Esophagus muscularis mucosa (tissue), 4 donors: ENCODE measurements around the gene PEX10. TPM values are rescaled to one million over a fixed set of nuclear protein-coding genes. Genes with fewer than 3 reads are reported as not detected.
"Not testable (repeated sequence)": the region's sequence is repeated elsewhere in the genome, so short reads cannot be mapped to it uniquely, and the experiment has no call there.

ENCODE experiments used
- DNase-seq: peaks from one replicate; pipeline ENCODE4 v3.0.0-alpha.2; 2017; ENCODE audit errors: extremely low spot score
- H3K27ac ChIP-seq, 4 donors: fragments of 200-600 bp; sonication (generic); replicated peaks in 1 of 4; 1 replicate in 3 of 4; 2 replicates in 1 of 4; pipeline ENCODE4 v1.5.1; 2016 to 2019; ENCODE audit warnings: mild to moderate bottlenecking in 1 of 4
- H3K27me3 ChIP-seq, 4 donors: fragments of 200-600 bp; sonication (generic); one replicate each; pipeline versions ENCODE4 v1.5.1 to v1.6.0; 2016 to 2019
- H3K36me3 ChIP-seq, 4 donors: fragments of 200-600 bp; sonication (generic); one replicate each; pipeline ENCODE4 v1.5.1; 2016 to 2019
- H3K4me1 ChIP-seq, 4 donors: fragments of 200-600 bp; sonication (generic); one replicate each; pipeline ENCODE4 v1.5.1; 2016 to 2019
- H3K4me3 ChIP-seq, 4 donors: fragments of 200-600 bp; sonication (generic); 1 replicate in 2 of 4; 2 replicates in 2 of 4; pipeline ENCODE4 v1.5.1; 2016 to 2019; ENCODE audit warnings: mild to moderate bottlenecking in 4 of 4, moderate library complexity in 1 of 4
- H3K9me3 ChIP-seq, 4 donors: fragments of 200-600 bp; sonication (generic); 1 replicate in 3 of 4; 2 replicates in 1 of 4; pipeline ENCODE4 v1.5.1; 2016 to 2019
- EP300 ChIP-seq: sonication (generic); formaldehyde crosslinking; IDR thresholded peaks from one replicate; pipeline ENCODE4 v1.6.1; 2017; ENCODE audit warnings: antibody characterized with exemption
- POLR2A ChIP-seq: fragments of 450-650 bp; IDR thresholded peaks from one replicate; pipeline ENCODE4 v1.6.1; 2017; ENCODE audit warnings: antibody characterized with exemption, moderate library complexity, mild to moderate bottlenecking, low read depth
- POLR2AphosphoS5 ChIP-seq, 2 donors: sonication (generic); formaldehyde crosslinking; IDR thresholded peaks; one replicate each; pipeline ENCODE4 v1.6.1; 2017; ENCODE audit warnings: antibody characterized with exemption in 2 of 2
- WGBS: methylation state at CpG from one replicate; pipeline ENCODE4 v1.1.5; 2018; 5-methylcytosine and 5-hydroxymethylcytosine counted together
- intact Hi-C: fragments of 100-400 bp; cut with DNase I; formaldehyde crosslinking; loops from one replicate; pipeline ENCODE4 v1.15.1; 2023
- total RNA-seq, 4 donors: library from RNA; depleted of rRNA; stranded (reverse); fragments of >200 nt; gene quantifications; one replicate each; pipeline versions ENCODE4 v1.1.0 to v1.2.1, GENCODE V29; 2016
- TF ChIP-seq, protein P1 (sequence below), 3 experiments: fragments of 200-600 bp in 2 of 3; fragments of 450-650 bp in 1 of 3; sonication (generic) in 2 of 3; IDR thresholded peaks; one replicate each; pipeline ENCODE4 v1.5.1; 2017 to 2019; ENCODE audit warnings: antibody characterized with exemption in 3 of 3, mild to moderate bottlenecking in 2 of 3, moderate library complexity in 1 of 3

The PEX10 gene
- total RNA-seq, result 10 to 100 TPM; 14.2 to 27.1 (median 20.3) TPM

DNA sequence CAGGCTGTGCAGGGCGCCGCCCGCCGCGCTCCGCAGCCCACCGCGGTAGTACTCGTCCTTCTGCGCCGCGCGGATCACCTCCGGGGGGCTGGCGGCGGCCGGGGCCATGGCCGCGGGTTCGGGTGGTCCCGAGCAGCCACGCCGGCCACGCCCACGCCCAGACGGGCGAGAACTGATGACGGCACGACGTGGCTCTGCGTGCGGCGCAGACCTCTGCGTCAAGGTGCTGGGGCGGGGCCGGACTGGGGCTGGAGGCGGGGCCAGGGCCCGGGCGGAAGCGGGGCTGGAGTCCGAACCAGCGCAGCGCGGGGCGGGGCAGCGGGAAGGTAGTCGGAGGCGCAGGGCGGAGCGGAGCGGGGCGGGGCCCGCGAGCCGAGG is at the start of gene PEX10:
Gene PEX10 (minus strand): TSS at position 170 of the 378 bp plus-strand sequence. CDS start 62 bp downstream, at position 108.
- WGBS, result 3% methylated on average over 8 of the region's 55 CpGs

DNA sequence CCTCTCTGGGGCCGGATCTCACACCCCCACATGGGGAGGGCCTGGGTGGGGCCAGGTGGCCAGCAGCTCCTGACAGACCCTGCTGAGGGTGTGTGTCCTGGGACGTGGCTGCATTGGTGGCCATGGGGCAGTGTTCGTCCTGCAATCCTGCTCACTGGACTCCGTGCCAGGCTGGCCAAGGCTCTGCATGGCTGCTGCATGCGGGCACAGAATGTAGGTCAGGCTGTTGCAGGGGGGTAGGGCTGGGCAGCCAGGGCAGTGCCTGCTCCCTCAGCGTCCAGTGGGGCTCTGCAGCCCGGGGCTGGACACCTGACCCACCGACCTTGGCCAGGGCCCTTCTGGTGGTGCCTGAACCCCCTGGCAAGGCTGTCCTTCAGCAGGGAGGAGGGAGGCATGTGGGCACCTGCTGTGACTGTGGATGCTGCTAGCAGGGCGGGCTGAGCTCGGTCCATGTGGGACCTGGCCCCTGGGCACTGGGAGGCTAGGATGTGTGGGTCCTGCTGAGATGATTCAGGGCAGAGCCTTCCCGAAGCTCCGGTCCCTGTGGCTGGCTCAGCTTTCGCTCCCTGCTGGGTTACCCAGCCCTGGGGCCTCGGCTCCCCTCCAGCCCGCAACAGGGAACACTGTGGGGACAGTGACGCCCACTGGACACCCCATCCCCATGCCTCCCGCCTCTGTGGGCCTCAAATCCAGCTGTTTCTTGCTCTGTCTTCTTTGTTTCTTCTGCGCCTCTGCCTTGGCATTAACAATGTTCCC is 48.8 kb upstream of the PEX10 start:
- H3K27ac ChIP-seq, result no peak overlapping the region
- H3K36me3 ChIP-seq, result no peaks in the 10 kb centered on the region
- no peaks in the 10 kb centered on the region for H3K9me3 ChIP-seq
- intact Hi-C loops, result no loop called here
- 84% methylated on average over 7 of the region's 18 CpGs for WGBS
- TF ChIP-seq POLR2A (no peak), POLR2AphosphoS5 (IDR thresholded peaks at IDR 0.05) (no peak), EP300 (no peak)
- TF ChIP-seq, protein P1, sequence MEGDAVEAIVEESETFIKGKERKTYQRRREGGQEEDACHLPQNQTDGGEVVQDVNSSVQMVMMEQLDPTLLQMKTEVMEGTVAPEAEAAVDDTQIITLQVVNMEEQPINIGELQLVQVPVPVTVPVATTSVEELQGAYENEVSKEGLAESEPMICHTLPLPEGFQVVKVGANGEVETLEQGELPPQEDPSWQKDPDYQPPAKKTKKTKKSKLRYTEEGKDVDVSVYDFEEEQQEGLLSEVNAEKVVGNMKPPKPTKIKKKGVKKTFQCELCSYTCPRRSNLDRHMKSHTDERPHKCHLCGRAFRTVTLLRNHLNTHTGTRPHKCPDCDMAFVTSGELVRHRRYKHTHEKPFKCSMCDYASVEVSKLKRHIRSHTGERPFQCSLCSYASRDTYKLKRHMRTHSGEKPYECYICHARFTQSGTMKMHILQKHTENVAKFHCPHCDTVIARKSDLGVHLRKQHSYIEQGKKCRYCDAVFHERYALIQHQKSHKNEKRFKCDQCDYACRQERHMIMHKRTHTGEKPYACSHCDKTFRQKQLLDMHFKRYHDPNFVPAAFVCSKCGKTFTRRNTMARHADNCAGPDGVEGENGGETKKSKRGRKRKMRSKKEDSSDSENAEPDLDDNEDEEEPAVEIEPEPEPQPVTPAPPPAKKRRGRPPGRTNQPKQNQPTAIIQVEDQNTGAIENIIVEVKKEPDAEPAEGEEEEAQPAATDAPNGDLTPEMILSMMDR (IDR thresholded peaks at IDR 0.05), result no peak
- peaks cover 0 to 95% (median 12%) of the 10 kb centered on the region in 4 donors for H3K27me3 ChIP-seq
- peaks cover 0 to 5% (median 2%) of the 10 kb centered on the region in 4 donors for H3K4me1 ChIP-seq
- no peak overlapping the region for H3K4me3 ChIP-seq
- DNase-seq, result no peak

More for the DNA sequence above, at the start of gene PEX10:
- H3K27ac ChIP-seq, result peak within 1 kb of the TSS; percentile 87 to 95 (median 92)
- H3K9me3 ChIP-seq, result no peaks in the 10 kb centered on the region
- TF ChIP-seq POLR2A (no peak), POLR2AphosphoS5 (IDR thresholded peaks at IDR 0.05) (peak; percentile 78 to 94), EP300 (no peak)
- TF ChIP-seq, protein P1 (IDR thresholded peaks at IDR 0.05), result peak in 1 of 3 experiments; percentile 4
- peak; percentile 99 for DNase-seq
- H3K4me1 ChIP-seq, result peaks cover 27 to 37% (median 30%) of the 10 kb centered on the region in 4 donors
- H3K27me3 ChIP-seq, result peaks cover 0 to 23% (median 3%) of the 10 kb centered on the region in 4 donors
- peaks cover 9 to 29% (median 20%) of the 10 kb centered on the region in 4 donors for H3K36me3 ChIP-seq
- peak within 1 kb of the TSS; percentile 75 to 97 (median 94) for H3K4me3 ChIP-seq
- intact Hi-C loops, result loop anchor here (2.0 to 5.0 kb wide), 3 partner anchors 115 to 230 kb away; partner anchors contain the start of gene PANK4

DNA sequence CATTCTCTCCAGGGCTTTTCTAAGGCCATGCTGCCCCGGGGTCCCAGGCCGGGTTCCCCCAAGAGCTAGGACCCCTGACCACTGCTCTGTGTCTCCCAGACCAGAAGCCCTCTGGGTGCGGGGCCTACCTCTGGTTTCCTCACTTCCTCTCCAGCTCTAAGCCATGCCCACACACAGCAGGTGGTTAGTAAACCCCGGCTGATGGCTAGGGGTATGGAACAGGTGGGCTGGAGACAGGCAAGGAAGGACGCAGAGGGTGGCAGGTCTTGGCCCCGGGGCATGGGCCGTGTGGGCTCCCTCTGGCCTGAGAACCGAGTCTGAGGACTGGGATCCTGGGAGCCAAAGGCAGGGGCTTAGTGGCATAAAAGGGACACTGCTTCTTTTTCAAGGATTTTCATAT is 47.8 kb upstream of the PEX10 start:
- 72% methylated on average over 8 of the region's 8 CpGs for WGBS
- intact Hi-C loops, result no loop called here

GRCh38 chr1:2459757-2460156 is 47.4 kb upstream of the PEX10 start:
- Histone ChIP-seq H3K27me3 (peaks cover 0 to 95% (median 14%) of the 10 kb centered on the region in 4 donors), H3K9me3 (no peaks in the 10 kb centered on the region), H3K27ac (no peak overlapping the region), H3K36me3 (no peaks in the 10 kb centered on the region), H3K4me1 (peaks cover 0 to 5% (median 2%) of the 10 kb centered on the region in 4 donors), H3K4me3 (no peak overlapping the region)
- DNase-seq, result no peak
- WGBS, result 34% methylated on average over 9 of the region's 23 CpGs
- TF ChIP-seq POLR2AphosphoS5 (IDR thresholded peaks at IDR 0.05), result no peak
- TF ChIP-seq EP300, result no peak
- TF ChIP-seq, protein P1 (IDR thresholded peaks at IDR 0.05), result no peak
- TF ChIP-seq POLR2A, result no peak
- intact Hi-C loops, result no loop called here

More for the DNA sequence above, 47.8 kb upstream of the PEX10 start:
- no peak overlapping the region for H3K27ac ChIP-seq
- no peak for TF ChIP-seq EP300
- TF ChIP-seq POLR2AphosphoS5 (IDR thresholded peaks at IDR 0.05), result no peak
- no peak for TF ChIP-seq POLR2A
- TF ChIP-seq, protein P1 (IDR thresholded peaks at IDR 0.05), result no peak
- no peaks in the 10 kb centered on the region for H3K36me3 ChIP-seq
- H3K9me3 ChIP-seq, result no peaks in the 10 kb centered on the region
- DNase-seq, result no peak
- no peak overlapping the region for H3K4me3 ChIP-seq
- peaks cover 0 to 95% (median 12%) of the 10 kb centered on the region in 4 donors for H3K27me3 ChIP-seq
- H3K4me1 ChIP-seq, result peaks cover 0 to 5% (median 2%) of the 10 kb centered on the region in 4 donors

GRCh38 chr1:2459102-2459753 is 46.9 kb upstream of the PEX10 start:
- H3K4me3 ChIP-seq, H3K9me3 ChIP-seq, H3K27ac ChIP-seq, intact Hi-C loops, H3K36me3 ChIP-seq, H3K4me1 ChIP-seq, DNase-seq: not testable (repeated sequence)
- WGBS, result 77% methylated on average over 15 of the region's 16 CpGs
- H3K27me3 ChIP-seq, result peaks cover 0 to 95% (median 15%) of the 10 kb centered on the region in 4 donors
